Gastroesophageal sphincter (tissue), 4 donors: ENCODE measurements around the gene IL4I1. TPM values are rescaled to one million over a fixed set of nuclear protein-coding genes. Genes with fewer than 3 reads are reported as not detected.

Experiments
- ATAC-seq: fragments of 150-250 bp; one replicate; pipeline ENCODE4 v1.9.1; 2016; ENCODE audit warnings: mild to moderate bottlenecking, moderate library complexity
- H3K27ac ChIP-seq, 4 donors: fragments of 200-600 bp; sonication (generic) in 3 of 4; 1 replicate in 3 of 4; 2 replicates in 1 of 4; pipeline ENCODE4 v1.5.1; 2016 to 2019
- H3K27me3 ChIP-seq: fragments of 200-600 bp; sonication (generic); one replicate; pipeline ENCODE4 v1.5.1; 2019
- H3K36me3 ChIP-seq, 2 donors: fragments of 200-600 bp; sonication (generic); one replicate each; pipeline ENCODE4 v1.5.1; 2019; ENCODE audit warnings: control low read depth in 1 of 2
- H3K4me1 ChIP-seq, 3 donors: fragments of 200-600 bp; sonication (generic); 1 replicate in 2 of 3; 2 replicates in 1 of 3; pipeline ENCODE4 v1.5.1; 2016 to 2019; ENCODE audit warnings: control low read depth in 2 of 3
- H3K4me3 ChIP-seq, 2 donors: fragments of 200-600 bp; sonication (generic); one replicate each; pipeline ENCODE4 v1.5.1; 2019; ENCODE audit warnings: mild to moderate bottlenecking in 1 of 2, moderate library complexity in 1 of 2
- H3K9me3 ChIP-seq, 3 donors: fragments of 200-600 bp; sonication (generic); one replicate each; pipeline ENCODE4 v1.5.1; 2017 to 2019; ENCODE audit warnings: control low read depth in 2 of 3
- EP300 ChIP-seq: sonication (generic); formaldehyde crosslinking; IDR thresholded peaks from one replicate; pipeline ENCODE4 v1.6.1; 2017; ENCODE audit warnings: antibody characterized with exemption, mild to moderate bottlenecking
- POLR2A ChIP-seq, 2 donors: fragments of 450-650 bp; IDR thresholded peaks; one replicate each; pipeline ENCODE4 v1.6.1; 2017; ENCODE audit warnings: antibody characterized with exemption in 2 of 2, mild to moderate bottlenecking in 2 of 2, moderate library complexity in 1 of 2
- POLR2AphosphoS5 ChIP-seq: sonication (generic); formaldehyde crosslinking; IDR thresholded peaks from one replicate; pipeline ENCODE4 v1.6.1; 2017; ENCODE audit warnings: antibody characterized with exemption
- WGBS, 2 donors: methylation state at CpG; one replicate each; pipeline ENCODE4 v1.1.5; 2018; ENCODE audit warnings: low coverage in 1 of 2; 5-methylcytosine and 5-hydroxymethylcytosine counted together
- total RNA-seq, 4 donors: library from RNA; depleted of rRNA; stranded (reverse); fragments of >200 nt; gene quantifications; one replicate each; pipeline ENCODE4 v1.1.0, GENCODE V29; 2016
- TF ChIP-seq, protein P1 (sequence below), 4 experiments: fragments of 200-600 bp in 2 of 4; fragments of 450-650 bp in 2 of 4; sonication (generic) in 1 of 4; IDR thresholded peaks; one replicate each; pipeline ENCODE4 v1.5.1; 2017 to 2019; ENCODE audit warnings: antibody characterized with exemption in 4 of 4, mild to moderate bottlenecking in 2 of 4, moderate library complexity in 2 of 4

IL4I1 gene
- total RNA-seq, 4 donors from 2014 or later = 0.39 to 1.2 TPM; not detected in 2

DNA sequence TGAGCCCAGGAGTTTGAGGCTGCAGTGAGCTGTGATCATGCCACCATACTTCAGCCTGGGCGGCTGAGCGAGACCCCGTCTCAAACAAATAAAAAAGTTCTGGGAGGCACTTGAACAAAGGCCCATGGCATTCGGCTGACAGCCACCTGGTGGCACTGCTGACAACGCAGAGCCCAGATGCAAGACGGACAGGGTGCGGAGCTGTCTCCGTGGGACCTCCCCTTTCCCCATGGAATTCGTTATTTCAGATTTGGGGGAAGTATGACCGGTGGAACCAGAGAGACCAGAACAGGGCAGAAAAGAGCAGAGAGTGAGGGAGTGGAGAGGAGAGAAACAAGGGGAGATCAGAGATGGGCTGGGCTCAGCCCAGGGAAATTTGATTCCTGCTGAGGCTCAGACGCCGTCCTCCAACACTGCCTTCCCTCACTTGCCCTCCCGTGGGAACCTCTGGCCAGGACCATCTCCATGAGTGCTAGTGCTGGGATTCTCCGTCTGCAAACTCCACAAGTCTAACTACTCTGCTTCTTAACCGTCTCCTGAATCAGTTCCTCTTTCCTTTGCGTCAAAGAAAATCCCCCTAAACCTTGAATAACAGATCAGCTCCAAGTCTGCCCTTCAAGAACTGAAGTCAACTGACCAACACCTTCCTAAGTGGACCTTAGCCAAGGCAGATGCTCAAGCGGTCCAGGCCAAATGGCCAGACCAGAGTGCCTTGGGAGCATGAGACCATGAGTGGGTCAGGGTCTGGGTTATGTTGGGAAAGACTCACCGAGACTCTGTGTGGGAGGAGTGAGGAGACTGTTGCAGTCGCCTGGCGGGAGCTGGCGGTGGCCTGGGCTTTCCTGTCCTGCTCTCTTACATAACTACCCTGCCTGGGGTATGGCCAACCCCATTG is 20.4 kb upstream of the IL4I1 start:
- ATAC-seq = peak; percentile 11
- Histone ChIP-seq H3K36me3 (peaks cover 0 to 85% of the 10 kb centered on the region in 2 donors), H3K9me3 (no peaks in the 10 kb centered on the region), H3K4me3 (no peak overlapping the region), H3K27ac (no peak overlapping the region), H3K4me1 (peaks cover 0 to 18% (median 4%) of the 10 kb centered on the region in 3 donors), H3K27me3 (no peaks in the 10 kb centered on the region)
- TF ChIP-seq POLR2AphosphoS5 (no peak), POLR2A (IDR thresholded peaks at IDR 0.05) (no peak), EP300 (no peak)
- TF ChIP-seq, protein P1, sequence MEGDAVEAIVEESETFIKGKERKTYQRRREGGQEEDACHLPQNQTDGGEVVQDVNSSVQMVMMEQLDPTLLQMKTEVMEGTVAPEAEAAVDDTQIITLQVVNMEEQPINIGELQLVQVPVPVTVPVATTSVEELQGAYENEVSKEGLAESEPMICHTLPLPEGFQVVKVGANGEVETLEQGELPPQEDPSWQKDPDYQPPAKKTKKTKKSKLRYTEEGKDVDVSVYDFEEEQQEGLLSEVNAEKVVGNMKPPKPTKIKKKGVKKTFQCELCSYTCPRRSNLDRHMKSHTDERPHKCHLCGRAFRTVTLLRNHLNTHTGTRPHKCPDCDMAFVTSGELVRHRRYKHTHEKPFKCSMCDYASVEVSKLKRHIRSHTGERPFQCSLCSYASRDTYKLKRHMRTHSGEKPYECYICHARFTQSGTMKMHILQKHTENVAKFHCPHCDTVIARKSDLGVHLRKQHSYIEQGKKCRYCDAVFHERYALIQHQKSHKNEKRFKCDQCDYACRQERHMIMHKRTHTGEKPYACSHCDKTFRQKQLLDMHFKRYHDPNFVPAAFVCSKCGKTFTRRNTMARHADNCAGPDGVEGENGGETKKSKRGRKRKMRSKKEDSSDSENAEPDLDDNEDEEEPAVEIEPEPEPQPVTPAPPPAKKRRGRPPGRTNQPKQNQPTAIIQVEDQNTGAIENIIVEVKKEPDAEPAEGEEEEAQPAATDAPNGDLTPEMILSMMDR (IDR thresholded peaks at IDR 0.05) = no peak
- 76 to 82% methylated on average over 8 to 16 of the region's 21 CpGs for WGBS, 2 donors

DNA sequence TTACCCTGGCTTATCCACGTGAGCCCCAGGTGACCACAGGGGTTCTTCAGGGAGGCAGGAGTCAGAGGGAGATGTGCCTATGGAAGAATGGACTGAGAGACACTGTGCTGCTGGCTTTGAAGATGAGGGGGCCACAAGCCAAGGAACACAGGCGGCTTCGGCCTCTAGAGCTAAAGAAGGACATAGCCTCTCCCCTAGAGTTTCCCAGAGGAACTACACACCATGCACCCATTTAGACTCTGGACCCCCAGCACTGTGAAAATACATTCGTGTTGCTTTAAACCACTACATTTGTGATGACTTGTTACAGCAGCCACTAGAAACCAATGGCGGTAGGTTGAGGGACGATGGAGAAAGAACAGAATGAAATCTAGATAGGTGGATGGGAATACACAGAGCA is 18.6 kb upstream of the IL4I1 start:
- H3K27me3 ChIP-seq = no peaks in the 10 kb centered on the region
- no peak overlapping the region for H3K4me3 ChIP-seq
- H3K9me3 ChIP-seq = no peaks in the 10 kb centered on the region
- peaks cover 0 to 30% (median 8%) of the 10 kb centered on the region in 3 donors for H3K4me1 ChIP-seq
- WGBS, 2 donors = 98 to 100% methylated on average over 2 to 6 of the region's 6 CpGs
- TF ChIP-seq POLR2A (IDR thresholded peaks at IDR 0.05) (no peak), EP300 (no peak)
- H3K36me3 ChIP-seq = peaks cover 0 to 67% of the 10 kb centered on the region in 2 donors
- no peak overlapping the region for H3K27ac ChIP-seq
- ATAC-seq = no peak

DNA sequence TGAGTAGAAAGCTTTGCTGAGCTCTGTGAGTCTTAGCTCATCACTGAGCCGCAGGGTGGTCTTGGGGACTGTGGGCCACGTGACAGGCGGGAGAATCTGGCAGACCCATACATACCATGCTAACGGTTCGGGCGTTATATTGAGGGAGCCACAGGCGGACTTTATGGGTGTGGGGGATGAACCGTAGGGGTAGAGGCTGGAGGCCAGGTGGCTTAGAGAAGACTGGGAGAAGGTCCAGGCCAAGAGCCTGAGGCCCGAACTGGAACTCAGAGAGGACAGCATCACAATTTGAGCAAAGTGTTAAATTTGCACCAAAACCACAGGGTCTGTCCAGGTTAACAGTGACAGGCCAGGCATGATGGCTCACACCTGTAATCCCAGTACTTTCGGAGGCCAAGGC is 17.0 kb upstream of the IL4I1 start:
- H3K36me3 ChIP-seq = peaks cover 0 to 76% of the 10 kb centered on the region in 2 donors
- TF ChIP-seq EP300 = no peak
- no peak for TF ChIP-seq POLR2A (IDR thresholded peaks at IDR 0.05)
- no peak for TF ChIP-seq POLR2AphosphoS5
- TF ChIP-seq, protein P1 (IDR thresholded peaks at IDR 0.05) = no peak
- H3K9me3 ChIP-seq = no peaks in the 10 kb centered on the region
- peaks cover 0 to 34% (median 8%) of the 10 kb centered on the region in 3 donors for H3K4me1 ChIP-seq
- H3K27me3 ChIP-seq = no peaks in the 10 kb centered on the region
- peak overlapping the region in 1 of 4 donors; percentile 55 for H3K27ac ChIP-seq
- no peak for ATAC-seq
- WGBS, 2 donors = 100% methylated on average over 3 of the region's 10 CpGs; no CpG with 5 or more reads in 1 of the 2 donors
- no peak overlapping the region for H3K4me3 ChIP-seq

DNA sequence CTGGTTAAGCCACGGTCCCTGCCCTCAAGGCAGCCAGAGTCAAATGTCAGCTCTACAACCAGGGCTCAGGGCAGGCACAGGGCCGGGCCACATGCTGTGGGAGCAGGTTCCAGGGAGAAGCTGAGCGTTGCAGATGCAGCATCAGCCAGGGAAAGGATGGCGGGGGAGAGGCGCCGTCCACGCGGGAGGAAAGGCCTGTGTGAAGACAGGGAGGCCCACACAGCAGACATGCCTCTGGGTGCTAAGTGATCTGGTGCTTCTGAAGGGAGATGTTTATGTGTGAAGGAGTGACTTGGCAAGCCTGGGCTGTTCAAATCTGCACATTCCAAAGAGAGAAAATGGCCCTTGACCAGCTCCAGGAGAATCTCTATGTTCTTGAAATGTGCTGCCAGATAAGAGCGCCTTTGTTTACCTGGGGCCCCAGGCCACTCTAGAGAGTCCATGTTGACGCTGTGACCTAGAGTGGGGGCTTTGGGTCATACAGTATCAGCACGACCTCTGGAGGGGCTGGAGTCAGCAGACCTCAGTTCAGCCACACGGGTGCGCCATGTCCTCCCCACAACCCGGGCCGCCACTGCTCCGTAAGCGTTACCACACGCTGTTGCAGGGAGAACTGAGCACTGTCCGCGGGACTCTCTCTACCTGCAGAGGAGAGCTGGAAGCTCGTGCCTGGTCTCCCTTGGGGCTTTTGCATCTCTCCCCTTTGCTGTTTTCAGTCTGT is 16.4 kb upstream of the IL4I1 start:
- Histone ChIP-seq H3K27me3 (no peaks in the 10 kb centered on the region), H3K36me3 (peaks cover 0 to 77% of the 10 kb centered on the region in 2 donors), H3K4me1 (peaks cover 0 to 34% (median 8%) of the 10 kb centered on the region in 3 donors), H3K27ac (peak overlapping the region in 2 of 4 donors; percentile 47 to 55), H3K4me3 (no peak overlapping the region), H3K9me3 (no peaks in the 10 kb centered on the region)
- TF ChIP-seq POLR2AphosphoS5 (no peak), POLR2A (IDR thresholded peaks at IDR 0.05) (no peak), EP300 (no peak)
- TF ChIP-seq, protein P1 (IDR thresholded peaks at IDR 0.05) = no peak
- 66 to 79% methylated on average over 9 to 13 of the region's 21 CpGs for WGBS, 2 donors
- ATAC-seq = peak; percentile 33

DNA sequence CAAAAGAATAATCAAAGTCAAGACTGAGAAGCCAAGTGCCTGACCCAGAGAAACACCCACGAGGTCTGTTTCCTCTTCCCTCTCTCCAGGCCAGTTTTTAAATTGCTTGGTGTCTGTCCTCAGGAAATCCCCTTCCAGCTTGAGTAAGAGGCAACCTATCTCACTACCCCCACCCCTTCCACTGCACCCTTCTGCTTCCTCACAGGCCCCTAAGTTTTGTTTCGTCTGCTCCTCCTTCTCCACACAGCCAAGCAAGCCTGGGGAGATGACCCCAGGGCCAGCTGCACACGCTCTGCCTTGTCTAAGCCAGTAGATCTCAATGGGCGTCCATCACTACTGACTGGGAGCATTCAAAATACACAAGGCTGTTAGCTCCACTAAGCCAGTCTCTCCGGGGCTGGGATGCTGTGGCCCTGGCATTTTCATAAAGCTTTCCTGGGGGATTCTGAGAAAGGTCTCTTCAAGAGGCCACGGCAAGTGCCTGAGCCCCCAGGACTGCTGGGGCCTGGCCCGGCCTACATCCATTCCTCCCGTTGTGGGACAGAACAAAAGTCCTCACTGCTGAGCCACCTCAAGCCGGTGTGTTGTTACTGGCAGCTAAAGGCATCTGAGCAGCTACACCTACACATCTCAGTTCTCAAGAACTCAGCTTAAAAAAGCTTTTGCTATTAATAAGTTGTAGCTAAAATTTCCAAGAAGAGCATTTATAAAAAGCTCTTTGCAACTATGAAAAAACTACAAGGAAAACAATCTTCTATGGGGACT is 14.9 kb upstream of the IL4I1 start:
- H3K9me3 ChIP-seq = no peaks in the 10 kb centered on the region
- H3K27ac ChIP-seq = peak overlapping the region in 1 of 4 donors; percentile 22
- TF ChIP-seq POLR2A (IDR thresholded peaks at IDR 0.05) = no peak
- TF ChIP-seq, protein P1 (IDR thresholded peaks at IDR 0.05) = no peak
- no peak for TF ChIP-seq POLR2AphosphoS5
- no peak for TF ChIP-seq EP300

More for the DNA sequence above, 14.9 kb upstream of the IL4I1 start:
- peaks cover 0 to 34% (median 8%) of the 10 kb centered on the region in 3 donors for H3K4me1 ChIP-seq
- H3K36me3 ChIP-seq = peaks cover 0 to 77% of the 10 kb centered on the region in 2 donors
- H3K27me3 ChIP-seq = no peaks in the 10 kb centered on the region
- no peak overlapping the region for H3K4me3 ChIP-seq
- ATAC-seq = peak; percentile 40
- WGBS, 2 donors = 0 to 59% methylated on average over 1 to 7 of the region's 9 CpGs
